ENCODE measurements around the gene CPS1.

DNA sequence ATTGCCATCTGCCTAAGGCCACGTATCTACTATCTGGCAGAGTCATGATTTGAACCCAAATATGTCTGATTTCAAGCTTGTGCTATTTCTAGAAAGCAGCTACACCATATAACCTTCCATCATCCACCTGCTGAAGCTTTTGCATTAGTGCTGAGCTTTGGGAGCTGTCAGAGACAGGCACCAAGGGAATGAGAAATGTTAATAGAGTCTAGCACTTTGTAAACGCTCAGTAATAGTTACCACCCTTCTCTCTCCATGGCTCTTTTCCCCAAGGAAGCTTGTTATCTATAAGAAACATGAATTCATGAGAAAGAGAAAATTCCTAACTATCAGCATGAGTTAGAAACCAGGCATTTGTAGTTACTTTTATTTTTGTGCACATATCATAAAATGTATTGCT, 151.5 kb downstream of the CPS1 start:
- TF ChIP-seq CTCF (IDR thresholded peaks at IDR 0.05) (no peak), POLR2A (IDR thresholded peaks at IDR 0.05) (no peak)
